ENCODE results near the gene KRTAP10-10. TPM values are rescaled to one million over a fixed set of nuclear protein-coding genes. Genes with fewer than 3 reads are reported as not detected.
"Not testable (repeated sequence)": the region's sequence is repeated elsewhere in the genome, so short reads cannot be mapped to it uniquely, and the experiment has no call there.

KRTAP10-10 gene
- not detected for total RNA-seq
- polyA plus RNA-seq: not detected

- H3K4me3 ChIP-seq (ENCODE audit: low read depth, low read length): no peak within 1 kb of the TSS
- WGBS: 48% methylated on average over 21 of the region's 21 CpGs
- no peaks in the 10 kb centered on the region for H3K4me1 ChIP-seq (ENCODE audit: insufficient read depth)
- no peak for DNase-seq (ENCODE audit: extremely low spot score)
- no peaks in the 10 kb centered on the region for H3K36me3 ChIP-seq (ENCODE audit: insufficient read depth)
- H3K27ac ChIP-seq (ENCODE audit: low read depth): no peak within 1 kb of the TSS
These were observed at the start of gene KRTAP10-10 for GRCh38 chr21:44637018-44637850. KRTAP10-10 (plus strand) TSS chr21:44637356; CDS start chr21:44637418, 62 bp downstream.

- 96% methylated on average over 2 of the region's 2 CpGs for WGBS
- no peak overlapping the region for H3K27ac ChIP-seq (ENCODE audit: low read depth)
- H3K4me1 ChIP-seq (ENCODE audit: insufficient read depth): no peaks in the 10 kb centered on the region
- H3K36me3 ChIP-seq (ENCODE audit: insufficient read depth): no peaks in the 10 kb centered on the region
- no peak for DNase-seq (ENCODE audit: extremely low spot score)
- H3K4me3 ChIP-seq (ENCODE audit: low read depth, low read length): no peak overlapping the region
These were observed 48.1 kb upstream of the KRTAP10-10 start for GRCh38 chr21:44589094-44589493.

- Histone ChIP-seq H3K4me3 (ENCODE audit: low read depth, low read length) (no peak overlapping the region), H3K27ac (ENCODE audit: low read depth) (no peak overlapping the region), H3K36me3 (ENCODE audit: insufficient read depth) (no peaks in the 10 kb centered on the region), H3K4me1 (ENCODE audit: insufficient read depth) (no peaks in the 10 kb centered on the region)
- 81% methylated on average over 24 of the region's 24 CpGs for WGBS
- no peak for DNase-seq (ENCODE audit: extremely low spot score)
These were observed 47.4 kb upstream of the KRTAP10-10 start for GRCh38 chr21:44589586-44590305.

GRCh38 chr21:44590311-44590721, 46.8 kb upstream of the KRTAP10-10 start:
- Histone ChIP-seq H3K36me3 (ENCODE audit: insufficient read depth) (no peaks in the 10 kb centered on the region), H3K4me1 (ENCODE audit: insufficient read depth) (no peaks in the 10 kb centered on the region), H3K4me3 (ENCODE audit: low read depth, low read length) (no peak overlapping the region), H3K27ac (ENCODE audit: low read depth) (no peak overlapping the region)
- 83% methylated on average over 10 of the region's 10 CpGs for WGBS
- DNase-seq (ENCODE audit: extremely low spot score): no peak

GRCh38 chr21:44590897-44591800, 46.0 kb upstream of the KRTAP10-10 start:
- not testable (repeated sequence) for H3K27ac ChIP-seq (ENCODE audit: low read depth); DNase-seq (ENCODE audit: extremely low spot score); H3K4me3 ChIP-seq (ENCODE audit: low read depth, low read length); H3K36me3 ChIP-seq (ENCODE audit: insufficient read depth); H3K4me1 ChIP-seq (ENCODE audit: insufficient read depth)
- 57% methylated on average over 17 of the region's 19 CpGs for WGBS

GRCh38 chr21:44591801-44592130, 45.4 kb upstream of the KRTAP10-10 start:
- not testable (repeated sequence) for H3K36me3 ChIP-seq (ENCODE audit: insufficient read depth); H3K4me1 ChIP-seq (ENCODE audit: insufficient read depth); H3K27ac ChIP-seq (ENCODE audit: low read depth); H3K4me3 ChIP-seq (ENCODE audit: low read depth, low read length); DNase-seq (ENCODE audit: extremely low spot score)
- 37% methylated on average over 4 of the region's 4 CpGs for WGBS

GRCh38 chr21:44592446-44593311, 44.5 kb upstream of the KRTAP10-10 start, which contains the start of gene KRTAP10-6:
KRTAP10-6 (minus strand) TSS chr21:44592505; CDS start chr21:44592484, 21 bp downstream.
- whole genome bisulfite sequencing: 45% methylated on average over 33 of the region's 33 CpGs
- H3K36me3 ChIP-seq (ENCODE audit: insufficient read depth): no peaks in the 10 kb centered on the region
- H3K27ac ChIP-seq (ENCODE audit: low read depth): no peak within 1 kb of the TSS
- no peaks in the 10 kb centered on the region for H3K4me1 ChIP-seq (ENCODE audit: insufficient read depth)
- DNase-seq (ENCODE audit: extremely low spot score): no peak
- no peak within 1 kb of the TSS for H3K4me3 ChIP-seq (ENCODE audit: low read depth, low read length)

- no peak overlapping the region for H3K27ac ChIP-seq (ENCODE audit: low read depth)
- no peak overlapping the region for H3K4me3 ChIP-seq (ENCODE audit: low read depth, low read length)
- 40% methylated on average over 20 of the region's 20 CpGs for WGBS
- DNase-seq (ENCODE audit: extremely low spot score): no peak
- H3K4me1 ChIP-seq (ENCODE audit: insufficient read depth): no peaks in the 10 kb centered on the region
- H3K36me3 ChIP-seq (ENCODE audit: insufficient read depth): no peaks in the 10 kb centered on the region
These were observed 43.4 kb upstream of the KRTAP10-10 start for GRCh38 chr21:44593598-44594405.

- H3K4me1 ChIP-seq (ENCODE audit: insufficient read depth): no peaks in the 10 kb centered on the region
- no peak overlapping the region for H3K27ac ChIP-seq (ENCODE audit: low read depth)
- H3K36me3 ChIP-seq (ENCODE audit: insufficient read depth): no peaks in the 10 kb centered on the region
- WGBS: 83% methylated on average over 12 of the region's 12 CpGs
- DNase-seq (ENCODE audit: extremely low spot score): no peak
- H3K4me3 ChIP-seq (ENCODE audit: low read depth, low read length): no peak overlapping the region
These were observed 42.7 kb upstream of the KRTAP10-10 start for GRCh38 chr21:44594406-44594916.

GRCh38 chr21:44595524-44595923, 41.6 kb upstream of the KRTAP10-10 start:
- no peak overlapping the region for H3K27ac ChIP-seq (ENCODE audit: low read depth)
- 54% methylated on average over 6 of the region's 6 CpGs for WGBS
- H3K4me3 ChIP-seq (ENCODE audit: low read depth, low read length): no peak overlapping the region
- no peak for DNase-seq (ENCODE audit: extremely low spot score)
- H3K4me1 ChIP-seq (ENCODE audit: insufficient read depth): no peaks in the 10 kb centered on the region
- no peaks in the 10 kb centered on the region for H3K36me3 ChIP-seq (ENCODE audit: insufficient read depth)

GRCh38 chr21:44596068-44596725, 41.0 kb upstream of the KRTAP10-10 start:
- 77% methylated on average over 9 of the region's 9 CpGs for WGBS
- H3K36me3 ChIP-seq (ENCODE audit: insufficient read depth): no peaks in the 10 kb centered on the region
- no peaks in the 10 kb centered on the region for H3K4me1 ChIP-seq (ENCODE audit: insufficient read depth)
- DNase-seq (ENCODE audit: extremely low spot score): no peak
- no peak overlapping the region for H3K4me3 ChIP-seq (ENCODE audit: low read depth, low read length)
- no peak overlapping the region for H3K27ac ChIP-seq (ENCODE audit: low read depth)

All from urinary bladder (tissue), 4 donors.